Hematopoietic multipotent progenitor cell treated with erythropoietin and hydrocortisone succinate and interleukin-3 and kit ligand, for 15 days (in vitro differentiated cells): ENCODE results near the gene ALKBH8.
"Not testable (repeated sequence)": the region's sequence is repeated elsewhere in the genome, so short reads cannot be mapped to it uniquely, and the experiment has no call there.

Experiments
- DNase-seq: peaks from one replicate; pipeline ENCODE4 v3.0.0-alpha.2; 2015; ENCODE audit warnings: low spot score

The ALKBH8 gene

DNA sequence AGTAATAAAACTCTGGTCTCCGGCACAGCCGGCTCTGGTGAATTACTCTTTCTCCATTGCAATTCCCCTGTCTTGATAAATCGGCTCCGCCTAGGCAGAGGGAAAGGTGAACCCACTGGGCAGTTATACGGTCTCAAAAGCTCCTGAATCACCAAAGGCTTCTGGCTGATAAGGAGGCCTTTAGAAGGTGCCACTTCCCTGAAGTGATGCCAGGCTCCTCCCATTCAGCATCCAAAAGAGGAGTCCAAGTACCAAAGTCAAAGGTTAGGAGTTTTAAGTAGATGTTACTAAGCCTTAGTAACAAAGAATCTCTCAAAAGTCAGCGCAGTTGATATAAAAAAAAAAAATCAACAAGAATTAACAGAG is 11.8 kb upstream of the ALKBH8 start:
- no peak for DNase-seq

DNA sequence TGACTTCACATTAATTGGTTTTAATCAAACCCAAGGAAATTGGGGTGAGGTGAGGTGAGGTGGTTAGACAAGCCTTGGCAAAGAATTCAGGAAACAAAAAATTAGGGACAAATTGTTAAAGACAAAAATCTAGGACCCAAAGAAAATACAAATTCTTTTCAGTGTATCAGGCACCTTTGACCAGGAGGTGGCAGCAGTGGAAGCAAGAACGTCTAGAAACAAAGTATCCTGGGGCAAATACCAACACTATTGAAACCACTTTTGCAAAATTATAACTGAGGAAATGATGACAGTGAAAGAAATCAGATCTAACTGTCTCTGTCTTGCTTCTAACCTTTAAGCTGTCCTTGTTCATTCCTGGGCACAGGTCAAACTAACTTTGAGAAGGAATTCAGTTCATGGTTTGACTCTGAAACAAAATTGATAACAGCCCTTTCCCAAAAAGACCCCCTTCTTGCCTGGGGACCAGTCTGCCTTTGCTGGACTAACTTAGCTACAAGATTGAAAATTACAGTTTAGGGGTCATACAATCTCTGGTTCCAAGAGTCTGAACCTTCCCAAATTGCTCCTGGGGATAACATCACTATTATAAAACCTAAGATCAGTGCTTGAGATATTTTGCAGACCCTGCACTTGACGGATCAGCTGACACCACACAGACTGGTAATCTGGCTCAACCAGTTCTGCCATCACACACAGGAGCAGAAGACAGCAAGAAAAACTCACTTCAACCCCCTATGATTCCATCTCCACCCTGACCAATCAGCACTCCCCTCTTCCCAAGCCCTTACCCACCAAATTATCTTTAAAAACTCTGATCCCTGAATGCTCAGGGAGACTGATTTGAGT is 11.2 kb upstream of the ALKBH8 start:
- DNase-seq, result peak; percentile 12

DNA sequence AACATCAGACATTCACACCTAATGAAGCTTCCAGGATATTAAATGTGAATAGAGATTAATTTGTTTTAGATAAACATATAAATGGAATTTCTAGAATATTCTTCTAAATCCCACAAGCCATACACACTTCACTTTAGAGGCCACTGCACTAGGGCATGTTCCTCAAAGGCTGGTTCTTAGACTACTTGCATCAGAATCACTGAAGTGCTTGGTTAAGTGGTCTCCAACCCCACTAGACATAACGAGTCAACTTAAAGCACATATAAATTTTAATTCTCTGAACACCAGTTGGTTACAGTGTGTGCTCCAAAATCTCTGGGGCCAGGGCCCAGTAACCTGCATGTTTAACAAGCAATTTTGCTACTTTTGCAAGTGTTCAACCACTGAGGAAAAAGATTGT is 7.9 kb upstream of the ALKBH8 start:
- no peak for DNase-seq

DNA sequence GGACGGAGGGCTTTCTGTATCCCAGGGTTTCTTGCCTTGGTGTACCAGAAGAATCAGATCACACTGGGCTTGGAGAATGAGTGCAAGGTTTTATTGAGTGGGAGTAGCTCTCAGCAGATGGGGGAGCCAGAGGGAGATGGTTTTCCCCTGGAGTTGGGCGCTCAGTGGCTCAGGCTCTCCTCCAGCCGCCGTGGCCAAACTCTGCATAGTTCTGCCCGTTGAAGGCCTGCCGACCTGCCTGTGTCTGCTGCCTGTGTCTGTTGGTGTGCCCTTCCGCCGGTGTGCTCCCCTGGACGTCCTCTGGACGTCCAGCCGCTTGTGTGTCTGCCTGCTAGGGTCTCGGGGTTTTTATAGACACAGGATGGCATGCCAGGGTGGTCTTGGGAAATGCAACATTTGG is 4.5 kb upstream of the ALKBH8 start:
- DNase-seq, result no peak

DNA sequence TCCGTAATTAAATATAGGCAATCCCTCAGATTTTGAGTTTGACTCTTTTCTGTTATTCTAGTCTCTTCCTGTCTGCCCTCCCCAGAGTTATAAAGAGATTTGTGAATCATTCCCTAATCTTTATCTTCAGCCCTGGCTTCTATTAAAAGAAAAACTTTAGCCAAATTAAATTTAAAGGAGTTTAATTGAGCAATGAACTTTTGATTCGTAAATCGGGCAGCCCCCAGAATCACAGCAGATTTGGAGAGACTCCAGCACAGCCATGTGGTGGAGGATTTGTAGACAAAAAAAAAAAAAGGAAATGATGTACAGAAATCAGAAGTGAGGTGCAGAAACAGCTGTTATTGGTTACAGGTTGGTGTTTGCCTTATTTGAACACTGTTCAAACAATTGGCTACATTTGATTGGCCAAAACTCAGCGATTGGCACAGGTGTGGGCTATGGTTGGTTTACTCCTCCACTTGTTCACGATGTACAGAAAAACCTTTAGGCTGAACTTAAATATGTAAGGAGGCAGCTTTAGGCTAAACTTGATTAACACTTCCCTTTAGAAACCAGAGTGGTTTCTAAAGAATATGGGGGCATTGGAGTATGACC is 2.3 kb upstream of the ALKBH8 start:
- DNase-seq, result no peak

DNA sequence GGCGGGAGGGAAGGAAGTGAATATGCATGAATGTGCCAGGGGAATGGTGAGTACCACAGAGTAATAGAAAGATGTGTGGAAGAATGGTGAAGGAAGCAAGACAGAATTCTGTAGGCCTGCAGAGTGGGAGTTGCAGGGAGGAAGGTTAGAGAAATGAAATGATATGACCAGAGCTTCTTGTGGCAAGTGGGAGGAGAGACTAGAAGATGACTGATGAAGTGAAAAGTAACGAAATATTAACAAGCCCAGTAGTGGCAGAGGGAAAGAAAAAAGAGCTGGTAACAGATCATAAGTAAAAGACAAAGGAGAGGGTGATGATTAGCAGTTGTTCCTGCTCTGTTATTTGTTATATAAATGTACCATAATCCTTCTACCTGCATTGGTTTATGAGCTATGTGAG is 1.0 kb upstream of the ALKBH8 start:
- no peak for DNase-seq

DNA sequence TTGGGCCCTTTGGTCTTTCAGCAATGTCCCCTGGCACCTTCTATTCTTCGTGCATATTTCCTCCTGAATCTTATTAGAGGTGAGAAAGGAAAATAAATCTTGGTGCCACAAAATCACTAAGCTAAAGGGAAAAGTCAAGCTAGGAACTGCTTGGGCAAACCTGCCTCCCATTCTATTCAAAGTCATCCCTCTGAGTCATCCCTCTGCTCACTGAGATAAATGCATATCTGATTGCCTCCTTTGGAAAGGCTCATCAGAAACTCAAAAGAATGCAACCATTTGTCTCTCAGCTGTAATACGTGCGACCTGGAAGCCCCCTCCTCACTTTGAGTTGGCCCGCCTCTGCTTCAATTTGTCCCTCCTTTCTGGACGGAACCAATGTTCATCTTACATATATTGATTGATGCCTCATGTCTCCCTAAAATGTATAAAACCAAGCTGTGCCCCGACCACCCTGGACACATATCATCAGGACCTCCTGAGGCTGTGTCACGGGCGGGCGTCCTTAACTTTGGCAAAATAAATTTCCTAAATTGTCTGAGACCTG is 493 bp upstream of the ALKBH8 start:
- peak; percentile 29 for DNase-seq

DNA sequence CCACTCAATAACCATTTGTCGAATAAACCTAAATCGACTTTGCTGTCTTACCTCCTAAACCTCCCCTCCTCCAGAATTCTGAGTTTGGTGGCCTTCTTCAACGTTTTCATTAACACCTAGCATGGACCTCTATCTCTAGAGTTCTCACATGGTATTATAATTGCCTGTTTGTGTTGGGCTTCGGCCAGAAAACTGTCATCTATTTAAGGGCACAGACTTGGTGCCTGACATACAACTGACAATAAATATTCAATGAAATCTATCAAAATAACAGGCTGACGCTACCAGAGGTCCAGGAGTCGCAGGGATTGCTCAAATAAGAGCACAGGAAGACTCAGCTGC is 687 bp downstream of the ALKBH8 start:
- peak; percentile 3 for DNase-seq

DNA sequence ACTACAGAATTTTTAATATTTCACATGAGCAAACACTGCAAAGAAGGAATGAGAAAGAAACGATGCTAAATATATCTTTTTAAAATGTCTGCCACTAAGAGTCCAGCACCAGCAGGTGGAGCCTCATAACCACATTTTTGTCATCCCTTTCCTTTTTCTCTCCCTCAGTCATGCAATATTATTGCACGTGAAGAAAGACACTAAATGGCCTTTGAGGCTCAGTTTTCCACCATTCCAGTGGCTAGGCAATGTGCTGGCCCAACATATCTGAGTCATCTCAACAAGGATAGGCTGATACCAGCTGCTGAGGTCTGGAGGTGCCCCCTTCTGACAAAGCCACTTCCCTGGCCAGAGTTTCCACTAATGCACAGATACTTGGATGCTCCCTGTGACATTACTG is 1.8 kb downstream of the ALKBH8 start:
- DNase-seq, result peak; percentile 37

DNA sequence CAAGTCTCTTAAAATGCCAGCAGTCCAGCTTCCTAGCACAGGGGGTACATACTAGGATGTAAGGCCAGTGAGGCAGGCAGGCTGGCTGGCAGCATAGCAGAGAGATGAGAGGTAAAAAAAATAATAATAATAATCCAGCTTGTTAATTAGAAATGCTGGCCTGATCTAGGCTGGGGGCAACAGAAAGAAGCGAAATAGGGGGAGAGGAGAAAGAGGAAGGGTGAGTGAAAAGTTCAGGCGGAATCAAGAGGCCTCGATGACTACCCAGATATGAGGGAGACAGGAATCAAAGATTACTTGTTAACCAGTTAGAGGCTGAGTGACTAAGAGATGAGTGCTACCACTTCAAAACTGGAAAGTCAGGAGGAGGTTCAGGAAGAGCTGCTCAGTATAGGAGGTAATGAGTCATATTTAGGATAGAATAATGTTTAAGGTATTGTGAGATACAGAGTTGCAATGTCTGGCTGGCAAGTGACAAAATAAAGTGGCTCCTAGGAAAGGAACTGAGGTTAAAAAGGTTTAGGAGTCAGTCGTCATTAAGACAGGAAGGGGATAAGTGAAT is 2.8 kb downstream of the ALKBH8 start:
- DNase-seq, result no peak

DNA sequence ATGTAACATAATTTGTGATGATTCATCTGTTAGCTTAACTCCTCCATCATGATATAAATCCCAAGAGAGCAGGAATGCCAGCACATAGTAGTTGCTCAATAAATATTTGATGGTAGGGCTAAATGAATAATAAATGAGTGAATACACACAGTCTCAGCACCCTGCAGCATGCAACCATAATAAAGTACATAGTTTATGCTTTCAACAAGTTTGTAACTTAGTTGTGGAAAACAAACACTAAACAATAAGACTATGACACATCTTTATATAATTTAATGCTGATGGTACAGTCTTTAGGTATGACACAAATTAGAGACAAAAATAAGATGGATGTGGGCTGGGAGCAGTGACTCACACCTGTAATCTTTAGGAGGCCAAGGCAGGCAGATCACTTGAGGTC is 3.8 kb downstream of the ALKBH8 start:
- no peak for DNase-seq

DNA sequence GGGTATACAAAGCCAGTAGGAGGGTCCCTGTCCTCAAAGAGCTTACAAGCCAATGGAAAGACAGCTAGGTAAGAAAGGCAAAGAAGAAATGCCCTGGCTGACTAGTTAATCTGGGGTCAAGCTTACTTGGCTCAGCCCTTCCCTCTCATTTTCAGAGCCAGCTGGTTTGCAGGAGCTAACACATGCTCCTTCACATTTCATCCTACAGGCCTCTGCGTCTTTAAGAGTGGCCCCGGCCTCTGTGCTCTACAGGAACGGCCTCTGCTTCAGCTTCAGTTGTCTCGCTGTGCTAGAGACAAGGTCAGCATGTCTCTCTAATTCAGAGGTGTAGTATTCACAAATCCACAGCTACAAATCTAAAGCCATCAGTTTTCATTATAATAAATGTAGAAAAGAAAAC is 15.2 kb downstream of the ALKBH8 start:
- no peak for DNase-seq

DNA sequence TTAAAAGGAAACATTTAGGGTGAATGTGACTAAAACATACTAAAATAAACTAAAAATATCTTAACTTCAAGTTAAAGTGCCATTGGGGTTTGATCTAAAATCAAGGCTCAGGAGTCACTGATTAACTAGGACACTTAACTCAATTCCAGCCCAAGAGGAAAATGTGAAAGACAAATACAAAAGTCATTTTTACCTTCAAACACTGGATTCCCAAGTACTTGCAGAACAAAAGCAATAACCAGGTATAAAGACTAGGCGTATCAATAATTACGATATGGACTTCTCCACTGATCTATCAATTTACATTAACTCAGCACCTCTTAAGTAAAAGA is 15.6 kb downstream of the ALKBH8 start:
- DNase-seq, result no peak

DNA sequence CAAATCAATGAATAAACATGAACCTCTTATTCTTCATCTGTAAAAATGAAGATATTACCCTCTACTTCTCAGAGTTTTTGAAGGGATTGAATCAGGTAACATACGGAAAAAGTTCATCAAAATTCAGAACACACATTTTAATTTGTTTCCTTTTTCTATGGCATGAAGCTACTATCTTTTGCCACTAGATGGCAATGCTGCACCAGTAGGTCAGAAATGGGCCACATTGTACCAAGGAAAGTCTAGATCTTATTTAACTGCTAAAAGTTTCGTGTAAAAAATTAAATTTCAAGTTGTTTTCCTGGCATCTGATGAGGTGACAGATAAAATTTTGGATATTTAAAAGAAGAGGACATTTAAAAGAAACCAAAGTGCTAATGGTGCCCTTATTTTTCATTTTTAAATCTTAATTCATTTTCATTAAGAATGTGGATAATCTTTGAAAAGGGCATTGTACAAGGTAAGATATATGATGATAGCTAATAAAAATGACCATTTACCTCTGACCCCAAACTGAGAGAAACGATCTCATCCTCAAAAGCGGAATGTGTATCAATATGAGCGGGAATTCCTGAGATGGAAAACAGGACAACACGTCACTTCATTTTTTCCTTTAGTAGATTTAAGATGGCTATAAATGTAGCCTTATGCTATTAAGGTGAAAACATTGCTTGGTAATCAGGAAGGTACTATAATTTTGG is 16.1 kb downstream of the ALKBH8 start:
- peak; percentile 65 for DNase-seq

DNA sequence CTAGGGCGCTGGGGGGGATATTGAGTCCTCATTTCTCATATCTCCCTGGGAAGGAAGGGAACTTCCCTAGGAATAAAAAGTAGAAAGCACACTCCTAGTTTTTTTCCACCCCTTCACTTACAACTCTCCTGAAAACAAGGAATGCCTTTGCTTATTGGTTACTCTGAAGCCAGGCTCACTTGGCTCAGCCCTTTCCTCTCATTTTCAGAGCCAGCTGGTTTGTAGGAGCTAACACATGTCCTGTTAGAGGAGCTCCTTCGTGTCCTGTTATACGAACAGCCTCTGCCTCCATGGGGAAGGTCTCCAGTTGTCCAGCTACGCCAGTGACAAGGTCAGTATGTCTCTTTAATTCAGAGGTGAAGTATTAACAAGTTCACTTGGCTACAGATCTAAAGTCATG is 17.6 kb downstream of the ALKBH8 start:
- no peak for DNase-seq

DNA sequence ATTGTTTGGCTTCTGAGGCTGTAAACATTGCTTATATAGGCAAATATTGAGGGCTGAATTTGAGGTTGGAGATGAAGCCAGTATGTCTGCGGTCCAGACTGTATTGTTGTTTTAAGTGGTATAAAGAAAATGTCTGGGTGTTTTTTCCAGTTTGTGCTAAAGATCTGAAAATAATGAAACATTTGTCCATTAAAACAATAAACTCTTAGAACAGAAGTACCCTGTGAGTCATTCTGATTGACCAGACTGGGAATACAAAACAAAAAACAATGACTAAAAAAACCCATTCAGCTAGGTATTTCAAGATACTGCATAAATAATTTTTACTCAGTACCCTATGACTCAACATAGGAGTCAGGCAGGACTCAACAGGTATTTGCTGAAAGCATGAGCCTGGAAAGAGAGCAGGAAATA is 20.4 kb downstream of the ALKBH8 start:
- no peak for DNase-seq

DNA sequence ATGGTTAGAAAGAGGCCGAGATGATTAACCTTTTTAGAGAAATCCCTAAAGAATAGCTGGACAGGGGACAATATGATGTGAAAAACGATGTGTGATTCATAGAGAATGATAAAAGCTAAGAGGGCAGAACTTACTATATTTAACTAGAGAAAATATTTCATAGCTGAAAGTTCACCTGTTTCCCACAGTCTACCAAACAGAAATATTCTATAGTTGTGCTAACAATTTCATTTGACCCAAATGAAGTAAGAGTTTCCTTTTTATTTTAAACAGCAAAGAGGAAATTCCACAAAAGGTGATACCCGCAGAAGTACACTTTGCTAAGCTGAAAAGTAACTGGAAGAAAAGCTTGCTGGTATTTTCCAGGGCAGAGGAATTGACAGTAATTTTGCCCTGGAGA is 26.7 kb downstream of the ALKBH8 start:
- DNase-seq, result no peak

DNA sequence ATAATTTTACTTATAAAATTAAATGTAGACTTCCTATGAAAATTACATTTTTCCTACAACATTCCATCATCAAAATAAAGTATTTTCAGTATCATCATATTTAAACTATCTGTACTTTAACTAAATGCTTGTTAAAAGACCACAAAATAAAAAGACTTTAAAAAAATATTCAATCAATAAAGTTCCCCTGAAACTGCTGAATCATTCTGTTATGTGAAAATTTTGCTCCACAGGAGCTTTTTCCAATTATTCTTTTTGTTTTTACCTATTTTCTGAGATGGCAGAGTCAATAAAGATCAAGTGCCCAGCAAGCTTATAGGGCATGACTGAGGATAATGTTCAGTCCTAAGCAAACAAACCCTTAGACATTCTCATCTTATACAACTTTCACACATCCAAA is 27.3 kb downstream of the ALKBH8 start:
- no peak for DNase-seq

DNA sequence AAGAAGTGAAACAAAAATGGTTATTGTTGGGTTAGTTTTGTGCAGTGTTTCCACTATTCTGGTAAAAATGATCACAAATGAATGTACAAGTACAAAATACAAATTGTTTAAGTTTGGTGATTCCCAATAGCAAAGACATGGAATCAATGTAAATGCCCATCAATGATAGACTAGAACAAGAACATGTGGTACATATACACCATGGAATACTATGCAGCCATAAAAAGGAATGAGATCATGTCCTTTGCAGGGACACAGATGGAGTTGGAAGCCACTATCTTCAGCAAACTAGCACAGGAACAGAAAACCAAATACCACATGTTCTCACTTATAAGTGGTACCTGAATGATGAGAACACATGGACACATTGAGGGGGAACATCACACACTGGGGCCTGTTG is 28.4 kb downstream of the ALKBH8 start:
- not testable (repeated sequence) for DNase-seq

DNA sequence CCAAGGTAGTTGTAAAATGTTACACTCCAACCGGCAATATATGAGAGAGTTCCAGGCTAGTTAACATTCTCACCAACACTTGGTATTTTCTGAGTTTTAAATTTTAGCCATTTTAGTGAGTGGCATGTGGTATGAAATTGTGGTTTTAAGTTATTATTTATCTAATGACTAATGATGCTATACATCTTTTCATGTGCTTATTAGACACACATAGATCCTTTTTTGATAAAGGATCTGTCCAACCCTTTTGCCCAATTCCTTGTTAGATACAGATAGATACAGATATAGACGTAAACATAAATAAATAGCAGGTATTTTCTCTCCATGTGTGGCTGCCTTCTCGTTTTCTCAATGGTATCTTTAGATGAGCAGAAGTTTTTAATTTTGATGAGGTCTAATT is 39.3 kb downstream of the ALKBH8 start:
- no peak for DNase-seq

DNA sequence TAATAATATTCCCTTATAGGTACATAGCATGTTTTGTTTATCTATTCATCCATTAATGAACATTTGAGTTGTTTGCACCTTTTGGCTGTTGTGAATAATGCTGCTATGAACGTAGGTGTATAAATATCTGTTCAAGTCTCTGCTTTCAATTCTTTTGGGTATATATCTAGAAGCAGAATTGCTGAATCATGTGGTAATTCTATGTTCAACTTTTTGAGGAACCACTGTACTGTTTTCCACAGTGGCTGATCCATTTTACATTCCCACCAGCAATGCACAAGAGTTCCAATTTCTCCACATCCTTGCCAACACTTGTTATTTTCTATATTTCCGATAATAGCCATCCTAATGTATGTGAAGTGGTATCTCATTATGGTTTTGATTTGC is 56.7 kb downstream of the ALKBH8 start:
- no peak for DNase-seq

DNA sequence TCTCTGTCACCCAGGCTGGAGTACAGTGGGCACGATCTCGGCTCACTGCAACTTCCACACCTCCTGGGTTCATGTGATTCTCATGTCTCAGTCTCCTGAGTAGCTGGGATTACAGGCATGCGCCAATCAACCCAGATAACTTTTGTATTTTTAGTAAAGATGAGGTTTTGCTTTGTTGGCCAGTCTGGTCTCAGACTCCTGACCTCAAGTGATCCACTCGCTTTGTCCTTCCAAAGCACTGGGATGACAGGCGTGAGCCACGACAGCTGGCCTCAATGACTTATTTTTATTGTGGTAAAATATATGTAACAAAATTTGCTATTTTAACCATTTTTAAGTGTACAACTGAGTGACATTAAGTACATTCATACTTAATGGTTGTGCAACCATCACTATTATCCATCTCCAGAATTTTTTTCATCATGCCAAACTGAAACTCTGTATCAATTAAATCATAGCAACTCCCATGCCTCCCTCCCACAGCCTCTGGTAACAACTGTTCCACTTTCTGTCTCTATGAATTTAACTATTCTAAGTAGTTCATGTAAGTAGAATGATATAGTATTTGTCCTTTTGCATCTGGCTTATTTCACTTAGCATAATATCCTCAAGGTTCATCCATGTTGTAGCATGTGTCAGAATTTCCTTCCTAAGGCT is 57.2 kb downstream of the ALKBH8 start:
- DNase-seq, result no peak
